HG02938 (cell line): ENCODE data around the gene ERF.

Experiments
- ATAC-seq: cut with Tn5 transposase; IDR thresholded peaks from one replicate; pipeline ENCODE4 v1.9.1; 2021; ENCODE audit warnings: mild to moderate bottlenecking, moderate library complexity; ENCODE audit not compliant: unreplicated experiment

ERF gene

DNA sequence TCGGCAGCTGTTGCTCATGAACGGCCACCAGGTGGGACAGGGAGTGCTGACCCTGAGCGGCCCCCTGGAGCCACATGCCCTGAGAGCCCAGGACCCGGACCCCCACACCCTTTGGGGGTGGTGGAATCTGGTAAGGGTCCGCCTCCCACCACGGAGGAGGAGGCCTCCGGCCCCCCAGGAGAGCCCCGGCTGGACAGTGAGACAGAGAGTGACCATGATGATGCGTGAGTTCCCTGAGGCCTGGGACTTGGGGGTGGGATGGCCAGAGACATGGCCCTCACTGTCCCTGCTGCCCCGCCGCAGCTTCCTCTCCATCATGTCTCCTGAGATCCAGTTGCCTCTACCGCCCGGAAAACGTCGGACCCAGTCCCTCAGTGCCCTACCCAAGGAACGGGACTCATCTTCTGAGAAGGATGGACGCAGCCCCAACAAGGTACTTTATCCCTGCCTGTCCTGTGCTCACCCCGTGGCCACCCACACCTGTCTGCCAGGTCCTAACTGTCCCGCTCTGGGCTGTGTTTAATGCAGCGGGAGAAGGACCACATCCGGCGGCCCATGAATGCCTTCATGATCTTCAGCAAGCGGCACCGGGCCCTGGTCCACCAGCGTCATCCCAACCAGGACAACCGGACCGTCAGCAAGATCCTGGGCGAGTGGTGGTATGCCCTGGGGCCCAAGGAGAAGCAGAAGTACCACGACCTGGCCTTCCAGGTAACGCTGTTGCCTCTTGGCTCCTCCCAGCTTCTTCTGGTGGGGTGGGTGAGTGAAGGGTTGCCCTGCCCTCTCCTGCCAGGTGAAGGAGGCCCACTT is 32.3 kb upstream of the ERF start:
- ATAC-seq = no peak

DNA sequence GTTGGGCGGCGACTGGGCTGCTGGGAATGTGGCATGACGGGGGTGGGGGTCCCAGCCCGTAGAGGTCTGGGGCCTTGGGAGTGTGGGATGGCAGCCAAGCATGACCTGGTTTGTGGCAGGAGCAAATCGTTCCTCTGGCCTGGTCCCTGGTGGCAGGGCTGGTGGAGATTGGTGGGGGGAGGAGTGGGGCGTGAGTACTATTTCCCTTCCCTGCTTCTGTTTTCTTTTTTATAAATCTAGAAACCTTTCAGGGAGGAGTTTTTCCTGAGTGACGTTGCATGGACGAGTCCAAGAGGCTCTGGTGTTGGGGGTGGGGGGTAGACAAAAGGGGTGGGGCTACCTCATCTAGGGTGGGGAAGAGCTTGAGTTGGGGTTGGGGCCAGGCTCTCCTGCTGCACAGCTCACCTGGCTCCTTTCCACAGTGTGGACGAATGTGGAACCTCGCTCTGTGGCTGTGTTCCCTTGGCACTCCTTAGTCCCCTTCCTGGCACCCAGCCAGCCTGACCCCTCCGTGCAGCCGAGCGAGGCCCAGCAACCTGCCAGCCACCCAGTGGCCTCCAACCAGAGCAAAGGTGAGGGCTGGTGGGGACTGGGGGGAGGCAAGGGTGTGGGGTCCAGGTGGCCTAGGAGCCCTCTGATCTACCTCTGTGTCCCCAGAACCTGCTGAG is 31.6 kb upstream of the ERF start:
- ATAC-seq = no peak

DNA sequence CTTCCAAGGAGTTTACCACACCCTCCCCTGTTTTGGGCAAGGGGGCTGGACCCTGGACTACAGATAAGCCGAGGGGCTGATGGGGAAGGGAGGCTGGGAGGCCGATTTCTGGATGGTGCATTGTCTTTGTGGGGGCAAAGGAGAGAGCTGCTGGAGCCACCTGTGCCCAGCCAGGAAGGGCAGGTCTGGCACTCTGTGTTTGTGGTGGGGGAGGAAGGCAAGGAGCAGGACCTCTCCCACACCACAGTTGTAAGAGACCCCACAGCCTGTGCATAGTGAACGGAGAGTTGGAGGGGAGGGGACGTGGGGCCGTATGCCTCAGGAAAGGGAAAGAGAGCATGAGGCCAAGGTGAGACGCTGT is 31.0 kb upstream of the ERF start:
- ATAC-seq = no peak

DNA sequence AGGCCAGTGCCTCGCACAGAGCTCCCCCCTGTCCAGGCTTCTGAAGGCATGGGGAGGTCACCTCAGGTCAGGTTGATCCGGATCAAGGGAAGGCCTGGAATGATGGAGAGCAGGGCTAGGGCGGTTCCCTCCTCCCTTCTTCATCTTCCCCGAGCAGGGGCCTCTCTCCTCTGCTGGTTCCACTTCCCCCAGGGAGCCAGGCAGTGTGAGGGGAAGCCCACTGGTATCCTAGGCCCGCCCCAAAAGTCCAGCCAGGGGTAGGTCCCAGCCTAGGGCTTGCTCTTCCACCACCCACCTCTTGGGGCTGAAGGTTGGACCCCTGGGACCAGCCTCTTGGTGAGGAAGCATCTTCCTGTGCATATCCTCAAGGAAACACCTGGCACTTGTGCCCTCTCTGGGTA is 30.6 kb upstream of the ERF start:
- no peak for ATAC-seq

DNA sequence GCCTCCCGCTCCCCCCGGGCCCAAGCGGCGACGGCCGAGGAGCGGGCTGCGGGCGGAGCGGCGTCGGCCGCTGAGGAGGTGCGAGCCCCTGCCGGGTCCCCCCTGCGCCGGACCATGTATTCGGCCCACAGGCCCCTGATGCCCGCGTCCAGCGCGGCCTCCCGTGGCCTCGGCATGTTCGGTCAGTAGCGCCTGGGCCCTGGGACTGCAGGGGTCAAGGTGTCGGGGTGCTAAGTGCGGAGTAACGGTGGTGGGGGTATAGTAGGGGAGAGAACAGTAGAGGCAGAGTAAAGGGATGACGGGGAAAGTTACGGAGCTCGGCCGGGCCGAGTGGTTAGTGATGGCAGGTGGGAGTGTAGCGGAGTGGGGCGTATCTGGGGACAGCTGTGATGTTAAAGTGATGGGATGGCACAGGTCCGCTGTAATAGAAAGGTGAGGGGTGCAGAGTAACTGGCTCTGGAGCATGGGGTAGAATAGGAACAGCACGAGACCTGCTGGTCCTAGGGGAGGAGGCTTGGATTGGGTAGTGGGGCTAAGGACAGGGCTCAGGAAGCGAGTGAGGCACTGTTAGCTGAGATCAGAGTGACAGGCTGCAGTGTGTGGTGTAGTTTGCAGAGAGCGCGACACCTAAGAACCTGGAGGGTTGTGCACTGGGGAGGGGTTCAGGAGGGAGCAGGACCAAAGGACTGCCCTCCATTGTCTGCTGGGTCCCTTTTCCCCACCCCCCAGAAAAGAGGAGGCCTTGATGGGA is 29.8 kb upstream of the ERF start:
- no peak for ATAC-seq

DNA sequence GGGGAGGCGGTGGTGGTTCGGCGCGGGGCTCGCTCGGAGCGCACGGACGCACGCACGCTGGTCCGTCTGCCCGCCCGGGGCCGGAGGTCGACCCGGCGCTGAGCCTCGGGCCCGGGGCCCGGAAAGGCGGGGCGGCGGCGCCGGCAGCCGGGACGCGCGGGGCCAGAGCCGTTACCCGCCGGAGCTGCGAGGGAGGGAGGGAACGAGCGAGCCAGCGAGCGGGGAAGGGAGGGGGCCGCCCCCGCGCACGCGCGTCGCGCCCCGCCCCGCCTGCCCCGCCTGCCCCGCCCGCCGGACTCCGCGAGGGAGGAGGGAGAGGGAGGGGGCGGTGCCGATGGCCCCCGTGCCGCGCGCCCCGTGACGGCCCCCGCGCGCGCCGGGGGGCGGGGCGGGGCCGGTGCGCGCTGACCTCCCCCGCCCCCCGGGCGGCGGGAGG is 29.2 kb upstream of the ERF start:
- ATAC-seq = peak; percentile 17

DNA sequence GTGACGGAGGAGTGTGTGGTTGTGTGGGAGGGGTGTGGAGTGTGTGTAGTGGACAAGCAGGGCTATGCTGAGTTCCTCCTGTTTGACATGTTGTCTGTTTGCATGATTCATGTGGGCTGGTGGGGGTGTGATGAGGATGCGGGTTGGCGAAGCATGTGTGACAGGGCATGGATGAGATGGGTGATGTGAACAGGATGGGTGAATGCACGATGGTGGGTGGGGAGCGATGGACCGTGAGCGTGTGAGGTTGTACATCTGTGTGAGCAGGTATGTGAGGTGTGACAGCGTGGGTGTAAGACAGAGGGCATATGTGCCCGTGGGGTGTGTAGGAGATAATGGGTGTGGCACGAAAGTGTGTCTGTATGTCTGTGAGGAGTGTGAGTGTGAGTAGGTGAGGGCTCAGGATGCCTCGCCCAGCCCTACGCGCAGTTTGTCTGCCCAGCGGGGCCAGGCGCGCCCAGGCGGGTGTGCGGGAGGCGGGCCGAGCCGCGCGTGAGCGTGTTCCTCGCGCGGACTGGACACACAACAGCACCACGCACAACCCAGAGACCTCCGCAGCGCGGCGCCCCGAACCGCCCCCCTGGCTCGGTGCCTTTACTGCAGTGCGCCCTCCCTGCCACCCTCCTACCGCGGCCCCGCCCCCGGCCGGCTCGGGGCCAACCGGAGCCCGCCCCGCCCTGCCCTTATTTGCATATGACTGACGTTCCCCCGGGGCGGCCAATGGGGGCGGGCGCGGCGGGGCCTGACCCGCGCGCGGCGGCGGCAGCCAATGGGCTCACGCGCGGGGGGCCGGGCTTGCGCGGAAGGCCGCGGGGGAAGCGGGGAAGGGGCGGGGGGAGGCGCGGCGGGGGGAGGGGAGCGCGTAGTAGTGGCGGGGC is 28.5 kb upstream of the ERF start:
- ATAC-seq = peak; percentile 48

DNA sequence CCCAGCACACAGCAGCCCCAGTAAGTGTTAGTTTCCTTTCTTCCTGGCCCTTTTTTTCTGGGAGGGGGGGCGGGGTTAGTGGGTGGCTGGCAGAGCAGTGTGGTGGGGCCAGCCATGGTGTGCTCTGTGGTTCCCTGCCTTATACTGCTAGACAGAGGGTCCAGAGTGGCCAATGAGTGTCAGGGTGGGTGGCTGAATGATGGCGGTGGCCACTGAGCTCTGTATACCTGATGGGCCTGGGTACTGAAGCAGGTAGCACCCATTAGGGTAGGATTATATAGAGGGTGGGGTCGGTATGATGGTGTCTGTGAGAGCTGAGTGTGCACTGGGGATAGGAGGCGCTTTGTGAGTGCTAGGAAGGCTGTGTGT is 27.9 kb upstream of the ERF start:
- ATAC-seq = no peak

DNA sequence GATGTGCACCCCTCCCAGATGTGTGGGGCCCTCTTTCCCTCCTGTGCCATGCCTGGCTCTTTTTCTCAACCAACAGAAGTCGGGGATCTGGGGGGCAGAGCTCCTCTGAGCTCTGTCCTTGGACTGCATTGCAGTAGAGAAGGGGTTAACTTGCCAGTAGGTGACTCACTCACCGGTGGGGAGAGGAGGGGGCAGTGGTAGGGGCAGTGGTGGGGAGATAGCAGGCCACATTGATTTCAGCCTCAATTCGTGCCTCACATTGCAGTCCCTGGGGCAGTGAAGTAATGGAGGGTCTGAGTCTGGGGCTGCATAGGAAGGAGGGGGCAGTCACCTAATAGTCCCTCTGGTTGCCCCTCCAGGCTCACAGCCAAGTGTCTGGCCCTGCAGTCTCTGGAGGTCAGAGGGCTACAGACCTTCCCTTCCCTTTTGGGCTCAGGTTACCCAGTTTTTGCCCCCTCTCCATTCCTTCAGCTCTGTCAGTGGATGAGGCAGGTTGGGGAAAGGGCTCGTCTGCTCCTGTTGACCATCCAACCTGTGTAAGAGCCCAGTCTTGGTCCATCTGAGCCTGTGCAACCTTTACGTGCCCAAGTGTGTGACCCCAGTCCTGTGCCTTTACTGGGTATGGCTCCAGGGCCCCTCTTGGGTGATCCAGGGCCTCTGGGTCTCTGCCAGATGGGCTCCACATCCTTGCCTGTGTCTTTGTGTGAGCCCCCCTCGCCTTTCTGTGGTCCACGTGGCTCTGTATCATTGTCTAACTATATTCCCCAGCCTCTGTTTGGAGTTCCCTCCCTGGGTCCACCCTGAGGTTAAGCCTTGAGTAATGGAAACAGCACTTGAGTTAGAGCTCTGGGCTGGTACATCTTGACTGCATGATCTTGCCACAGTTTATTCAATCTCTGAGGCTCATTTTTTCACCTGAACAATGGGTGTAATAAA is 27.2 kb upstream of the ERF start:
- no peak for ATAC-seq

DNA sequence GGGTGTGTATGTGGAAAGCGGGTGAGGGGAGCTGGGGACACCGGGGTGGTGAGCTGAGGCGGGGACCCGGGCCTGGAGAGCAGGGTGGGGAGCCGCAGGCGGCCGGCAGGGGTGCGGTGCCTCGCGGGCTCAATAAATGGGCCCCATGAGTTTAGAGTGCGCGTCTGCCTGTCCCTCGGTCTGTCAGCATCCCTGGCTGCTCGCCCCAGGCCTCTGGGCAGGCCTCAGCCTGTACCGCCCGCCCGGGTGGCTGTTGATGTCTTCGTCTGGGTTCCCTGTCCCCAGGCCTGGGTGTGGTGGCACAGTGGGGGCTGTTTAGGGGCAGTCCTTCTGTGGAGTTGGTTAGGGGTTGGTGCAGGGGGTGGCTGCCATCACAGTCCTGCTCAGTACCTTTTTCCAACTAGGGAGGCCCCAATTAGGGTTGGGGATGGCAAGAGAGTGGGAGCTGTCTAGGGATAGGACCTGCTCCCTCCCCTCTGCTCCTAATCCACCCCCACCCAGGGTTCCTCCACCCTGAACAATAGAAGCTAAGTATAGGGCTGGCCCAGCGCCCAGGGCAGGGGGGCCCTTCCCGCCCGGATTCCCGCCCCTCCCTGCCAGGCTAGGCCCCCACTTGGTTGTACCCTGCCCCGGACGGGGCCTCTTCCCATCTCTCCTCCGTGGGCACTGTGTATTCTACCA is 26.4 kb upstream of the ERF start:
- ATAC-seq = no peak

DNA sequence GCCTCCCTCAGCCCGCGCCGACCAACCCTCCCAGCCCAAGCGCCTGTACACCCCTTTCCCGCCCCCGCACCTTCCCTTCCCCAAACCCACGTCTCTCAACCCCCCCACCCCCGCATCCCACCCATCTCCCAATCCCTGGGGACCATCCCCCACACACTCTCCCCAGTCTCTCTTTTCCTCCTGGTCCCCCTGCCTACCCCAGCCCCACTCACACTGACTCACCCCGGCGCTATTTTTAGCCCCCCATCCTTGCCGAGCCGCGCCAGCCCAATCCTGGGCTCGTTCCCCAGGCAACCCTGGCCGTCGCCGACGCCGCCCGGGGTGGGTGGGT is 25.9 kb upstream of the ERF start:
- ATAC-seq = no peak

DNA sequence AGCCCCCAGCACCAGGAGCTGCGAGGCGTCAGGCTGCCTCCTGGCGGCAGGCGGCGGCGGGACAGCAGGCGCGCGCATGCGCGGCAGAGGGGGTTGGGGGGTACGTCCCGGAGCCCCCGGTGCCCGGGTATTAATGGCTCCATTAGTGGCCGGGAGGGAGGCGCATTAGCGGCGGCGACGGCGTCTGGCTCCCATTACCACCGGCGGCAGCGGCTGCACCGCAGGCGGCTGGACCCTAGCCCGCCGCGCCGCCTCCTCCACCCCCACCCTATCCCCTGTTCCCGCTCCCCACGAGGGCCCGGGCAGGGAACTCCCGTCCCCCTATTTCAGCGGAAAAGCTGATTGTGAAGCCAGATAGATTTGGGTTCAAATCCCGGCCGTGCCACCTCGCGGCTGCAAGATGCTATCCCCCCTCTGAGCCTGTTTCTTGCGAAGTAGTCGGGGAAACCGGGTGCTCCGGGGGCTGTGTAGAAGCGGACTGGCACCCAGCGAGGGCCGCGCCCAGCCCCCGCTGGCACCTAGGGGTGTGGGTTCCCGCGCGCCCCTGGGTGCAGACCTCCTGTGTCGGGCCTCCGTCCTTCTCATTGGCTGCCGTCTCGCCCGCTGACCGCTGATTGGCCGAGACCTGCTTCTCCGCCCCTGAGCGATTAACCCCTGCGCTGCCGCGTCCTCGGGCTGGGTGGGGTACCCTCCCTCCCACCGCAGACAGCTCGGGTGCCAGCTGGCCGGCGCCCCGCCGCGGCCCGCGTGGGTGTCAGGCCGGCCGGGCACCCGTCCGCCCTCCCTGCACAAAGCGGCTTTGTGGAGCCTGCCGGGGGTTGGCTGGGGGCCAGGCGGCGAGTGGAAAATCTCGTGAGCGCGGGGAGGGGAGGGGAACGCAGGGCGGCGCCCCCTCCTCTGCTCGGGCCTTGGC is 25.2 kb upstream of the ERF start:
- peak; percentile 30 for ATAC-seq

DNA sequence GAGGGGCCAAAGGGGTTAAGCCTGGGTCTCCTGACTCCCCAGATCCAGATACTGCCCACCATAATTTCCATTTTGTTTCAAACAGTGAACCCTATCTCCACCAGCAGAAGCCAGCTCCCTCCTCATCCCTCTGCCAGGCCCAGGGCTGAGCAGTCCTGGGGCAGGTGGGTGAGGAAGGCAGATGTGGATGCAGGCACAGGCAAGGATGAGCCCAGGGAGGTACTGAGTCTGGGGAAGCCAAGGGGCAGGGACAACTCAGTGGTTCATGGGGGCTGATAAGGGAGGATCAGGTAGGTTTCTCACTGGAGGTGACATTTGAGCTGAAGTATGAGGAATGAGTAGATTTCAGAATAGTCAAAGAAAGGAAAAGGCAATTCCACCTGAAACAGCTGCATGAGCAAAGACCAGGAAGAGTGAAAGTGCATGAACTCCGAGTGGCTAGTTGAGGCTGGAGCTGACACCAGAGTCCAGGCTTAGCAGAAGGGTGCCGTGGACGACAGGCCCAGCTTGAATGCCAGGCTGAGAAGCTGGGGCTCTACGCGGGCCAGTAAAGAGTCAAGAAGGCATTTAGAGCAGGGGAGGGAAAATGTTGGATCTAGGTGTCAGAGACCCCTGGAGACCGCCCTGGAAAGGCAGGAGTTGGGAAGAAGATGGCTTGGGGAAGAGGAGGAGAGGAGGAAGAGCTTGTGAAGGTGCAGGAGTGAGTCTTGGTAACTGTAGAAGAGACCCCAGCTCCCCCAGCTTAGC is 24.4 kb upstream of the ERF start:
- ATAC-seq = no peak

DNA sequence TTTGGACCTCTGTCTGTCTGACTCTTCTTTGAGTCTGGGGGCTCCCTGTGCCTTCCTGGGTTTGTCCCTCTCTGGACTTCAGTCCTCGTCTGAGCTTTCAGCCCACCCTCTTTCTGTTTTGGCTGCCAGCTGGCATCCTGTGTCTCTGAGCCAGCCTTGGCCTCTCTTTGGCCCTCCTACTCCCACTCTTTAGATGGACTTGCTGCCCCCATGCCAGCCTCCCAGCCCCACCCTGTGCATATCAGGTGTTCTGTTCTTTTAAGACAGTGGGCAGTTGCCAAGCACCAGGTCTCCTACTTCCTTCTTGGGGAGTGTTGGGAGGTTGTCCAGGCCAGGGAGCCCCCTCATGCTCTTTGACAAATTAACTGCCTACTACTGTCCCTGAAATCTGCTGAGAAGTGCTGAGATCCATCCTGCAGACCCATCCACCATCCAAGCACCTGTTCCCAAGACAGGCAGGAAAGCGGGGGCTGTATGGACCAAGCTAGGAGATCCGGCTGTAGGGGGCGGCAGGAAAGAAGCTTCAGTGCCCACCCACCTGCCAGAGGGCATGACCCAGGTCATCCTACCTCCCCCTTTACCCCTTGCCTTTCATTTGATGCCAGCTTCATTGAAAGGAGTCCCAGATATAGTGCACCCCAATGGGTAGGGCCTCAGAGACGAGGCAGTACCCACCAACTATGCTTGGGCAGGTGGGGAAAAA is 23.7 kb upstream of the ERF start:
- no peak for ATAC-seq

DNA sequence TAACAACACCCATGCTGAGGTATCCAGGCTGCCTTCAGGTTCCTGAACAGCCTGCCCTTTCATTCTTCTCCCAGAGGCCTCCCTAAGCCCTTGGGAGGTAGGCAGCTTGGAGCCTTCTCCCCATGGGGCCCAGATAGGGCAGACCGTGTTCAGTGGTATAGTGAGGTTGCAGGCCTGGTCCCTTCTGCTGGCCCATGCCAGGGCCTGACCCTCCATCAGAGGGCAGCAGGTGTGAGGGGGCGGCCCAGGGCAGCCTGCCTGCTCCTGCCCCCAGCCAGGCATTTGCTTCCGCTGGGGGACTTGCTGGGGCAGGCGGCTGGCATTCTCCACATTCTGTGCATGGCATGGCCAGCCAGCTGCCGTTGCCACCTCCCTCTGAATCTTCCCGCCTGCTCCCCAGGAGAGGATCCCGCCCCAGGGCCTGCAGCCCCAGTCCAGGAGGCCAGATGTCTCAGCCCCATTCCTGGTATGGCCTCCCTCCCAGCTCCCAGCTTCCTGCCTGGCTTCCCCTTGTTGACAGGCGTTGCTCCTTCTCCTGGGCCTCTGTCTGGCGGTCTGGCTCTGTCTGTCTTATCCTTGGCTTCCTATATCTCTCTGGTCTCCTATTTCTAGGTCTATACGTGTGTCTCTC is 23.0 kb upstream of the ERF start:
- no peak for ATAC-seq

DNA sequence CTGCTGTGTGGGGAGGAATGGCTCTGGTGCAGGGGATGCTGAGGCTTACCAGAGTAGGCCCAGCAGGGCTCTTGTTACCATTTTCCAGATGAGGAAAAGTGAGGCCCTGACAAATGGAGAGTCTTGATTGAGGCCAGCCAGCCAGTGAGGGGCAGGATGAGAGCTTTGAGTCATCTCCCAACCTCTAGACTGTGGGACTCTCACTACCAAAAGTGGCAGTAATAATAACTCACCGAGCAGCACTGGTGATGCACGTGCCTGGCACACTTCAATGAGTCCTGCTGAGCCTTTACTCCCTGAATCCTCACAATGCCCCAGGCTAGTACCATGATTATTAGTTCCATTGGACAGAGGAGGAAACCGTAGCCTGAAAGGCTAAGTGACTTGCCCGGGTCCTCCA is 21.9 kb upstream of the ERF start:
- ATAC-seq = no peak

DNA sequence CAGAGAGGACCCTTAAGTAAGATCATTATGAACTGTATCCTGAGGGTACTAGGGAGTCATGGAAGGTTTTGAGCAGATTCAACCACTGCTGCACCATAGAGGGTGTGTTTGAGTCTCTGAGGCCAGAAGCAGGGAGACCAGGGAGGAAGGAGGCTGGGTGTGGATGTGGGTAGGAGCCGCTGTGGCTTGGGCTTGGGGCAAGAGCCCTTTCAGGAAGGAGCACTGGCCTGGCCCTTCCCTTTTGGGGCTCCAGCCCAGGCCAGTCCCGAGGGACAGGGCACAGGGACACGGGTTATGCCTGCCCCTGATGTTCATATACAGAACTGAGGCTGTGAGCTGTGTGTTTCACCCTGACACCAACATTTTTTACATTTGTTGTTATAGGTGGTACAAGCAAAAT is 21.4 kb upstream of the ERF start:
- ATAC-seq = no peak
